Measurements from ENCODE around the gene ZC3H12C.

The ZC3H12C gene

DNA sequence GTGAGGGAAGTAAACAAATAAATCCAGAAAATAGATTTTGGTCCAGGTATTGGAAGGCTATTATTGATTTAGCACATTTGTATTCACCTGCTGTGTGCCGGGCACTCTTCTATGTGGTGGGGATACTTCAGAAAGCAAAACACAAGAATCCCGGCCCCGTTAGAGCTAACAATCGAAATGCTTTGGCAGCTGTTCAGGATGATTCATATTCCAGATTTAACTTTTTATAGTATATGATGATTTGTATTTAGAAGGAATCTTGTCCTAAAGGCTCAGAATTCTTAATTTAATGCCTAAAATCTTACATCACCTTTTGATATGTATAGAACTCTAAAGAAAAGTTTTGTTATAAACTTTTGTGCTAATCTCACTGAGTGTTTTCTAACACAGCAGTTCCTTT lies 28.0 kb downstream of the ZC3H12C start:
- TF ChIP-seq SUZ12 (IDR thresholded peaks at IDR 0.05; ENCODE audit: extremely low read depth, insufficient read depth, insufficient read length), result no peak
- TF ChIP-seq ZNF274 (IDR thresholded peaks at IDR 0.05; ENCODE audit: low read depth, low read length), result no peak
- no peak for TF ChIP-seq YY1 (IDR thresholded peaks at IDR 0.05; ENCODE audit: insufficient read depth, insufficient read length)
- H3K4me1 ChIP-seq (ENCODE audit: insufficient read depth, insufficient read length), result no peaks in the 10 kb centered on the region
- DNase-seq (ENCODE audit: low read depth, low spot score), result no peak

DNA sequence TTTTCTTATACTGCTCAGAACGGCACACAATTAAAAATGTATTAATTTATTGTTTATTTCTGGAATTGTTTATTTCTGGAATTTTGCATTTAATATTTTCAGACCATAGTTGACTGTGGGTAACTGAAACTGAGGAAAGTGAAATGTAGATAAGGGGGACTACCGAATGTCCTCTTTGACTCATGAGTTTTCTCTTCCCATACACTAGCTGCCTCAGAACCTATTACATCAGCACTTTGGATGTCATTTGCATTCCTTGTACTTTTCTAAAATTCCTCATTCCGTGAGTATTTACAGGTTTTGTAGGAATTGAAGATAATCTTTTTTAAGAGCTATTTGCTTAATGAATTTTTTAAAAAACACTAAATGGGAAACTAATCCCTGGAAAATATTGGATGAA lies 29.8 kb downstream of the ZC3H12C start:
- TF ChIP-seq ZNF274 (IDR thresholded peaks at IDR 0.05; ENCODE audit: low read depth, low read length) (no peak), SUZ12 (IDR thresholded peaks at IDR 0.05; ENCODE audit: extremely low read depth, insufficient read depth, insufficient read length) (no peak), YY1 (IDR thresholded peaks at IDR 0.05; ENCODE audit: insufficient read depth, insufficient read length) (no peak)
- Histone ChIP-seq H3K36me3 (ENCODE audit: insufficient read depth, insufficient read length, low read length) (no peaks in the 10 kb centered on the region), H3K4me3 (ENCODE audit: insufficient read length, low read depth) (no peak overlapping the region), H3K4me1 (ENCODE audit: insufficient read depth, insufficient read length) (no peaks in the 10 kb centered on the region), H3K9ac (ENCODE audit: insufficient read length, low read depth) (no peak overlapping the region), H3K9me3 (ENCODE audit: insufficient read depth, low read length) (no peaks in the 10 kb centered on the region), H3K27me3 (ENCODE audit: insufficient read depth, insufficient read length) (no peaks in the 10 kb centered on the region)
- no peak for DNase-seq (ENCODE audit: low read depth, low spot score)

More for the DNA sequence above, 28.0 kb downstream of the ZC3H12C start:
- no peaks in the 10 kb centered on the region for H3K27me3 ChIP-seq (ENCODE audit: insufficient read depth, insufficient read length)
- no peaks in the 10 kb centered on the region for H3K36me3 ChIP-seq (ENCODE audit: insufficient read depth, insufficient read length, low read length)
- no peaks in the 10 kb centered on the region for H3K9me3 ChIP-seq (ENCODE audit: insufficient read depth, low read length)
- no peak overlapping the region for H3K9ac ChIP-seq (ENCODE audit: insufficient read length, low read depth)
- H3K4me3 ChIP-seq (ENCODE audit: insufficient read length, low read depth), result no peak overlapping the region

DNA sequence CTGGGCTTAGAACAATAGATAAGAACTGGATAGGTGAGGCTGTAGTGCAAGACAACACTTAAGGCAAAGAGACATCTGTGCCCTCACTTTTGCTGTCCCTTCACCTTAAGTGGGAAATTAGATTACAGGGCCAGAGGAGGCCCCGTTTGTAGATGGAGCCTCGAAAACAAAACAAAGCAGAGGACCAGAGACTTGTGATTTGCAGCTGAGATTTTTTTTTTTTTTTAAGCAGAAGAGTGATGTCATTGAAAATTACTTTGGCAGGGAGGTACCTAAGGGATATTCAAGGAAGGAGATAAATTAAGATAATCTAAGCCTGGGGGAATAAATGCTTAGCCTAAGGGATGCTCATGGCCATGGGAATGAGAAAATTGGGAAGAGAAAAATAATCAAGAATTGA lies 31.4 kb downstream of the ZC3H12C start:
- Histone ChIP-seq H3K9ac (ENCODE audit: insufficient read length, low read depth) (no peak overlapping the region), H3K4me3 (ENCODE audit: insufficient read length, low read depth) (no peak overlapping the region), H3K4me1 (ENCODE audit: insufficient read depth, insufficient read length) (no peaks in the 10 kb centered on the region), H3K9me3 (ENCODE audit: insufficient read depth, low read length) (no peaks in the 10 kb centered on the region), H3K27me3 (ENCODE audit: insufficient read depth, insufficient read length) (no peaks in the 10 kb centered on the region), H3K36me3 (ENCODE audit: insufficient read depth, insufficient read length, low read length) (no peaks in the 10 kb centered on the region)
- no peak for DNase-seq (ENCODE audit: low read depth, low spot score)
- TF ChIP-seq ZNF274 (IDR thresholded peaks at IDR 0.05; ENCODE audit: low read depth, low read length), result no peak

DNA sequence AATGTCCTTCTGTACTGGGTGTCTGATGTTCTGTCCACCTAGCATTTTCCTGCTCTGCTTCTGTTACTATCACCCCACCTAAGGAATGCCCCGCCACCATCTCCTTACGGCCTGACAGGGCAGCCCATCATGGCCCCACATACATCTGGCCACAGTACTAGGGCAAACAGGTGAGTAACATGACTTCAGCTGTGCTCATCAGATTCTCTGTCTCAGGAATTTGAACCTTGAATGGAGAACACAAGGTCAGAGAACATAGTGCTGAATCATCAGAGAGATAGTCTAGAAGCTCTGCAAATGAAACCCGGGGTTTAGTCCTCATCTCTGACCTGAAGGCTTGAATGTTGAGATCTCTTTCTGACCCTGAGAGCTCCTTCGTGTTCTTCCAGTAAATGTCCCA lies 32.4 kb downstream of the ZC3H12C start:
- no peak for TF ChIP-seq ZNF274 (IDR thresholded peaks at IDR 0.05; ENCODE audit: low read depth, low read length)
- no peak for TF ChIP-seq YY1 (IDR thresholded peaks at IDR 0.05; ENCODE audit: insufficient read depth, insufficient read length)
- no peak for TF ChIP-seq SUZ12 (IDR thresholded peaks at IDR 0.05; ENCODE audit: extremely low read depth, insufficient read depth, insufficient read length)
- DNase-seq (ENCODE audit: low read depth, low spot score), result no peak
- H3K4me3 ChIP-seq (ENCODE audit: insufficient read length, low read depth), result no peak overlapping the region

DNA sequence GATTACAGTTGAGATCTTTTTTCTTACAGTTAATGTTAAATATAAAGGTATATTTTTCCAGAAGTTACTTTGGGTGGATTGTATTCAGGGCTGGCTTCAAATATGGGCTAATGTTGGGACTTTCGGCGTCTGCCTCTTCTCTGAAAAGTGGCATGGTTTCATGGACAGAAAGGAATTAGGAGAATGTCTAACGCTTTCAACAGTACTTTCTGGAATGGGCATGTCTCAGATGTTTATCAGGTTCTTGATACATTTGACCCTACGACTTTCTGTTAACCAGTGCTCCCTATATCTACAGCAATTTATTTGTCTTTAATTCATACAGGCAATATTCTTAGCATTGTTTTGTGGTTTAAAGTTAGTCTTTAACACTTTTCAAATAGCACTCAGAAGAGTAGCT lies 33.7 kb downstream of the ZC3H12C start:
- TF ChIP-seq YY1 (IDR thresholded peaks at IDR 0.05; ENCODE audit: insufficient read depth, insufficient read length), result no peak
- TF ChIP-seq SUZ12 (IDR thresholded peaks at IDR 0.05; ENCODE audit: extremely low read depth, insufficient read depth, insufficient read length), result no peak
- TF ChIP-seq ZNF274 (IDR thresholded peaks at IDR 0.05; ENCODE audit: low read depth, low read length), result no peak
- Histone ChIP-seq H3K27me3 (ENCODE audit: insufficient read depth, insufficient read length) (no peaks in the 10 kb centered on the region), H3K9ac (ENCODE audit: insufficient read length, low read depth) (no peak overlapping the region), H3K9me3 (ENCODE audit: insufficient read depth, low read length) (no peaks in the 10 kb centered on the region), H3K36me3 (ENCODE audit: insufficient read depth, insufficient read length, low read length) (no peaks in the 10 kb centered on the region), H3K4me1 (ENCODE audit: insufficient read depth, insufficient read length) (no peaks in the 10 kb centered on the region), H3K4me3 (ENCODE audit: insufficient read length, low read depth) (no peak overlapping the region)
- no peak for DNase-seq (ENCODE audit: low read depth, low spot score)

More for the DNA sequence above, 32.4 kb downstream of the ZC3H12C start:
- H3K9me3 ChIP-seq (ENCODE audit: insufficient read depth, low read length), result no peaks in the 10 kb centered on the region
- no peaks in the 10 kb centered on the region for H3K4me1 ChIP-seq (ENCODE audit: insufficient read depth, insufficient read length)
- no peak overlapping the region for H3K9ac ChIP-seq (ENCODE audit: insufficient read length, low read depth)
- H3K36me3 ChIP-seq (ENCODE audit: insufficient read depth, insufficient read length, low read length), result no peaks in the 10 kb centered on the region
- no peaks in the 10 kb centered on the region for H3K27me3 ChIP-seq (ENCODE audit: insufficient read depth, insufficient read length)

DNA sequence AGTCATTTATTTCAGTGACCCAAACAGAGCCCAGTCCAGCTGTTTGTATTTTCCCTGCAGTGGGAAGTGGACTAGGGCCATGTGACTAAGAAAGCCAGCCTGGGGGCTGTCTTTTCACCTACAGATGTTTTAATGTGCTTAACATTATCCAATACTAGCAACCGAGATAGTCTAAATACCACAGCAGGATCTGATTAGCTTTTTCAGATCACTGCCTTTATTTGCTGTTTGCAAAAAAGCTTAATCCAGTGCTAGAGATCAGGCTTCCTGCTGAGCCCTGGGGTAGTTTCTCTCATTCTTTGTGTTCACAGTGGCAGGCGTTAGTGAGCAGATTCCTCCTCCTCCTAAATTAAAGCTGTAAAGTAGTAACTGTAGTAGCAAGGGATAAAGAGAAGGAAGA lies 35.0 kb downstream of the ZC3H12C start:
- Histone ChIP-seq H3K9ac (ENCODE audit: insufficient read length, low read depth) (no peak overlapping the region), H3K9me3 (ENCODE audit: insufficient read depth, low read length) (no peaks in the 10 kb centered on the region), H3K4me3 (ENCODE audit: insufficient read length, low read depth) (no peak overlapping the region), H3K4me1 (ENCODE audit: insufficient read depth, insufficient read length) (no peaks in the 10 kb centered on the region), H3K36me3 (ENCODE audit: insufficient read depth, insufficient read length, low read length) (no peaks in the 10 kb centered on the region), H3K27me3 (ENCODE audit: insufficient read depth, insufficient read length) (no peaks in the 10 kb centered on the region)
- TF ChIP-seq ZNF274 (IDR thresholded peaks at IDR 0.05; ENCODE audit: low read depth, low read length), result no peak
- TF ChIP-seq YY1 (IDR thresholded peaks at IDR 0.05; ENCODE audit: insufficient read depth, insufficient read length), result no peak
- no peak for TF ChIP-seq SUZ12 (IDR thresholded peaks at IDR 0.05; ENCODE audit: extremely low read depth, insufficient read depth, insufficient read length)
- DNase-seq (ENCODE audit: low read depth, low spot score), result peak; percentile 46

DNA sequence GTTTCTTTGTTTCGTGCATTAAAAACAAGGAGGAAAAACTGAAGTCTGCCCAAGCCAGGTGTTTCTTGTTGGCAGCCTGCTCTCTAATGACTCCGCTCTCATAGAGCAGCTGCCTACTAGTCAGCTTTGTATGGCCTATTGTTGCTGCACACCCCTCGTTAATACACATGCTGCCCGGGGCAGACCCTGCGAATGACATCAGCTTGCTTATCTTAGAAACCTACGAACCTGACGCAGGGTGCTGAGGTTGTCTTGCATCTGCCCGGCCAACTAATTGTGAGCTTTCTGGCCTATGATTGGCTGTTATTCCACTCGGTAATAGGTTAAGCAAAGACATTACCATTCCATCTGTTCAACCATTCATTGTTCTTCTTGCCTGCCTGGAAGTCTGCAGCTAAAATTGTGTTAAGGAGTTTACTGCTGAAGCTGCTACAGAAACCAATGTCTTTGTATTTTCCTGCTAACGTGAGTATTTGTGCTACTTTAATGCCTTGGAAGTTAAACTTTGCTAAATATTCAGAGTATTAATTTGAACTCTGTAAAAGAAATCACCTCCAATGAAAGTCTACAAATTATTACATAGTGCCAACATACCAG lies 37.5 kb downstream of the ZC3H12C start:
- Histone ChIP-seq H3K4me3 (ENCODE audit: insufficient read length, low read depth) (no peak overlapping the region), H3K9me3 (ENCODE audit: insufficient read depth, low read length) (no peaks in the 10 kb centered on the region), H3K4me1 (ENCODE audit: insufficient read depth, insufficient read length) (no peaks in the 10 kb centered on the region), H3K27me3 (ENCODE audit: insufficient read depth, insufficient read length) (no peaks in the 10 kb centered on the region), H3K36me3 (ENCODE audit: insufficient read depth, insufficient read length, low read length) (no peaks in the 10 kb centered on the region), H3K9ac (ENCODE audit: insufficient read length, low read depth) (no peak overlapping the region)
- TF ChIP-seq ZNF274 (IDR thresholded peaks at IDR 0.05; ENCODE audit: low read depth, low read length) (no peak), SUZ12 (IDR thresholded peaks at IDR 0.05; ENCODE audit: extremely low read depth, insufficient read depth, insufficient read length) (no peak), YY1 (IDR thresholded peaks at IDR 0.05; ENCODE audit: insufficient read depth, insufficient read length) (no peak)
- DNase-seq (ENCODE audit: low read depth, low spot score), result no peak

Data from NT2/D1 (cell line).